ENCODE results near the gene NFIA. TPM values are rescaled to one million over a fixed set of nuclear protein-coding genes. Genes with fewer than 3 reads are reported as not detected.
A peak's percentile ranks its signal among the peaks of the same experiment; 100 is the strongest.

The NFIA gene
- total and polyA plus RNA-seq, 9 of the 15 experiments (the other 6 are each of a cell fraction or from before 2014, with no cell fraction given), result 5.3 to 24.9 (median 9.8) TPM

GRCh38 chr1:61329556-61329955 lies 247.2 kb downstream of the NFIA start:
- H3K79me2 ChIP-seq (ENCODE audit: control insufficient read depth, insufficient read depth, low read length), result no peaks in the 10 kb centered on the region
- no peak overlapping the region for H2AFZ ChIP-seq (ENCODE audit: low read depth, low read length)
- H3K27ac ChIP-seq (ENCODE audit: extremely low read depth, low read depth, low read length), result no peak overlapping the region
- DNase-seq (ENCODE audit: extremely low read depth in 1 of 4, low spot score in 3 of 4), result no peak
- no peaks in the 10 kb centered on the region for H3K9me1 ChIP-seq (ENCODE audit: control insufficient read depth, insufficient read depth, low read length)
- BruUV-seq (replicated peaks), result no TSS peak
- POLR2A ChIA-PET, result no interaction called here
- H3K4me1 ChIP-seq (replicated peaks in 1 of 2; ENCODE audit: control insufficient read depth in 2 of 2, insufficient read depth in 2 of 2, low read length in 2 of 2), result peaks cover 0 to under 1% of the 10 kb centered on the region in 2 experiments; a peak in 1 of 5 replicates
- no peaks in the 10 kb centered on the region for H3K27me3 ChIP-seq (ENCODE audit: control insufficient read depth in 2 of 2, insufficient read depth in 2 of 2, low read length in 2 of 2)
- H3K9ac ChIP-seq (ENCODE audit: insufficient read depth in 1 of 2, low read depth in 2 of 2, low read length in 2 of 2), result no peak overlapping the region
- H3K4me2 ChIP-seq (ENCODE audit: insufficient read depth, low read length), result no peak overlapping the region
- no peaks in the 10 kb centered on the region for H4K20me1 ChIP-seq (replicated peaks; ENCODE audit: control insufficient read depth, insufficient read depth, low read length)
- no peak for ATAC-seq
- in situ Hi-C loops (cut with MboI) (no loop called here), intact Hi-C loops (cut with micrococcal nuclease) (no loop called here)
- no peak for FAIRE-seq
- CTCF ChIA-PET (ENCODE audit: low intra/inter-chr PET ratio), result no interaction called here
- 86% methylated on average over 4 of the region's 4 CpGs for whole genome bisulfite sequencing (ENCODE audit: insufficient coverage, low coverage, missing lambda C conversion rate)
- no peak overlapping the region for H3K4me3 ChIP-seq
- 0 out of 2 replicates have a peak, but pooled peaks have one; percentile 53 for TF ChIP-seq ZKSCAN1 (IDR thresholded peaks at IDR 0.05; ENCODE audit: low read depth, low read length)
- no peak for TF ChIP-seq HDAC1 (IDR thresholded peaks at IDR 0.05)
- H3K9me3 ChIP-seq (replicated peaks; ENCODE audit: control insufficient read depth, insufficient read depth, low read depth, low read length), result no peaks in the 10 kb centered on the region
- H3K36me3 ChIP-seq (ENCODE audit: control insufficient read depth, insufficient read depth, low read length), result peaks cover 15% of the 10 kb centered on the region

- intact Hi-C loops (cut with micrococcal nuclease), result no loop called here
- in situ Hi-C loops (cut with MboI), result no loop called here
- no peaks in the 10 kb centered on the region; the same call in 1 of the 2 replicates for H4K20me1 ChIP-seq (replicated peaks; ENCODE audit: control insufficient read depth, insufficient read depth, low read length)
- H3K4me3 ChIP-seq, result no peak overlapping the region
- H3K4me1 ChIP-seq (replicated peaks in 1 of 2; ENCODE audit: control insufficient read depth in 2 of 2, insufficient read depth in 2 of 2, low read length in 2 of 2), result peaks cover 0 to 6% of the 10 kb centered on the region in 2 experiments; a peak in 2 of 5 replicates
- ChIA-PET CTCF (ENCODE audit: low intra/inter-chr PET ratio) (no interaction called here), POLR2A (no interaction called here)
- DNase-seq (ENCODE audit: extremely low read depth in 1 of 4, low spot score in 3 of 4), result no peak
- H3K36me3 ChIP-seq (ENCODE audit: control insufficient read depth, insufficient read depth, low read length), result peaks cover 19% of the 10 kb centered on the region
- ATAC-seq, result no peak
- no peaks in the 10 kb centered on the region for H3K9me1 ChIP-seq (ENCODE audit: control insufficient read depth, insufficient read depth, low read length)
- no peak overlapping the region for H3K9ac ChIP-seq (ENCODE audit: insufficient read depth in 1 of 2, low read depth in 2 of 2, low read length in 2 of 2)
- H3K27ac ChIP-seq (ENCODE audit: extremely low read depth, low read depth, low read length), result no peak overlapping the region
- BruUV-seq (replicated peaks), result no TSS peak
- no peak for FAIRE-seq
- H3K79me2 ChIP-seq (ENCODE audit: control insufficient read depth, insufficient read depth, low read length), result no peaks in the 10 kb centered on the region
- 78% methylated on average over 5 of the region's 5 CpGs for WGBS (ENCODE audit: insufficient coverage, low coverage, missing lambda C conversion rate)
- H3K9me3 ChIP-seq (replicated peaks; ENCODE audit: control insufficient read depth, insufficient read depth, low read depth, low read length), result no peaks in the 10 kb centered on the region
- H3K27me3 ChIP-seq (ENCODE audit: control insufficient read depth in 2 of 2, insufficient read depth in 2 of 2, low read length in 2 of 2), result no peaks in the 10 kb centered on the region
- no peak overlapping the region for H2AFZ ChIP-seq (ENCODE audit: low read depth, low read length)
- no peak overlapping the region for H3K4me2 ChIP-seq (ENCODE audit: insufficient read depth, low read length)
- TF ChIP-seq POU5F1 (IDR thresholded peaks at IDR 0.05; ENCODE audit: borderline replicate concordance, low read depth, low read length, partially characterized antibody) (no peak), ZNF589 (CRISPR knock-in tag; IDR thresholded peaks at IDR 0.05; ENCODE audit: low read depth) (no peak), PHTF2 (CRISPR knock-in tag; IDR thresholded peaks at IDR 0.05) (no peak), CBFA2T2 (conservative IDR thresholded peaks at IDR 0.05) (no peak), ZNF184 (CRISPR knock-in tag; IDR thresholded peaks at IDR 0.05) (no peak), TCF7 (IDR thresholded peaks at IDR 0.05; ENCODE audit: borderline replicate concordance) (no peak), EZH2 (IDR thresholded peaks at IDR 0.05; ENCODE audit: borderline replicate concordance, low read depth, low read length) (no peak), GMEB1 (CRISPR knock-in tag; IDR thresholded peaks at IDR 0.05) (no peak), E2F8 (IDR thresholded peaks at IDR 0.05; ENCODE audit: low read depth, partially characterized antibody) (no peak)
Measured at GRCh38 chr1:61330018-61330417, 247.7 kb downstream of the NFIA start.
